Measurements from ENCODE around the gene BTN3A1.

- TF ChIP-seq CTCF (conservative IDR thresholded peaks at IDR 0.05 in 1 of 2, IDR thresholded peaks at IDR 0.05 in 1 of 2; ENCODE audit: extremely low read depth in 1 of 2, insufficient read depth in 1 of 2, low read depth in 1 of 2, low read length in 2 of 2) (no peak), EZH2 (IDR thresholded peaks at IDR 0.05; ENCODE audit: borderline replicate concordance, low read length) (no peak)
Measured at GRCh38 chr6:26362836-26363220, 39.2 kb upstream of the BTN3A1 start.
